Measurements from ENCODE around the gene SLC3A2. TPM values are rescaled to one million over a fixed set of nuclear protein-coding genes. Genes with fewer than 3 reads are reported as not detected.
A peak's percentile ranks its signal among the peaks of the same experiment; 100 is the strongest.

Gene SLC3A2
- total and polyA plus RNA-seq, 2 of the 13 experiments (the other 11 are each of a cell fraction or from before 2014, with no cell fraction given), result 213 to 226 TPM

DNA sequence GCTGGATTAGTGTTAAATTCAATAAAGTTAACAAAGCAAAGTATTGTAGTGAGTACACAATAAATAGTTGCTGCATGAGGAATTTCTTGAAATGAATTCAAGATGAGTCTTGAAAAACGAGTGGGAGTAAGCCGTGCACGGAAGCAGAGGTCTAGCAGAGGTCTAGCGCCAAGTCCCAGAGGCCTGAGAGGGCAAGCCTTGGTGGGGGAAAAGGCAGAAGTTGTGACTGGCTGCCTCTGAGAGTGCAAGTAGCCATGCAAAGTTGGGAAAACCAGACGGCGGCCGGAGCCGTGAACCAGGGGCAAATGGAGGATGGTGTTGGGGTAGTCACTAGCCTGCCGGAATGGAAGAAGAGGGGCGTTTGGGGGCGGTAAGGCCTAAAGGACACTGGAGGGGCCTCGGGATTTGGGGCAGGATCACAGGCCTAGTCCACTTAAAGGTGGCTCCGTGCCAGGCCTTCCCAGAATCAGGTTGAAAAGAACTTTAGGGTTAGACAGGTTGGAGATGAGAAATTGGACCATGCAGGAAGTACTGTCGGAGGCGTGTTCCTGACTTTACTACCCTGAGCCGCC, 379 bp upstream of the SLC3A2 start:
- ChIA-PET CTCF (ENCODE audit: low intra/inter-chr PET ratio, low total read pairs) (no interaction called here), POLR2A (interaction anchor here (1.1 to 5.8 kb wide), 9 partner anchors 10 to 887 kb away, joined by 4 to 90 read pairs (median 15); partner anchors contain the start of genes STX5, TEX54, WDR74 and ZBTB3)
- in situ Hi-C loops (cut with HindIII; ENCODE audit: extremely low pct_ligation_motif_present, low pct_unique_long_range_greater_than_20kb), result no loop called here
- Histone ChIP-seq H3K9me3 (ENCODE audit: low read length) (no peaks in the 10 kb centered on the region), H3K79me2 (ENCODE audit: insufficient read depth, low read length) (peaks cover 64% of the 10 kb centered on the region), H3K36me3 (replicated peaks in 1 of 2; ENCODE audit: control insufficient read depth in 1 of 2, insufficient read depth in 2 of 2, low read length in 2 of 2) (peaks cover 17 to 60% of the 10 kb centered on the region in 2 experiments), H3K4me3 (replicated peaks in 1 of 3; ENCODE audit: insufficient read depth in 1 of 3, low read depth in 2 of 3, low read length in 3 of 3) (peak overlapping the region; percentile 92 to 99 (median 94)), H4K20me1 (ENCODE audit: insufficient read depth, low read length) (peaks cover 14% of the 10 kb centered on the region; the same call in 1 of the 2 replicates), H3K4me1 (ENCODE audit: insufficient read depth, low read length) (peaks cover 56% of the 10 kb centered on the region), H2AFZ (ENCODE audit: low read length) (no peak overlapping the region), H3K4me2 (ENCODE audit: low read depth, low read length) (peak overlapping the region; percentile 81), H3K9ac (ENCODE audit: insufficient read depth, low read depth, low read length) (peak overlapping the region; percentile 92), H3K27me3 (ENCODE audit: control insufficient read depth in 1 of 2, insufficient read depth in 2 of 2, low read length in 2 of 2) (no peaks in the 10 kb centered on the region; a peak in 1 of 5 replicates), H3K27ac (ENCODE audit: extremely low read length, insufficient read depth, low read length) (peak overlapping the region; percentile 93)
- ATAC-seq (peak; percentile 44), DNase-seq (ENCODE audit: low spot score) (no peak), FAIRE-seq (no peak)
- intact Hi-C loops (cut with micrococcal nuclease; ENCODE audit: unreplicated experiment), result loop anchor here (2.0 kb wide), 1 partner anchor 94 kb away; the partner anchor contains the start of gene TMEM179B
- BruUV-seq (replicated peaks), result no TSS peak
- WGBS (ENCODE audit: low lambda C conversion rate), result 6% methylated on average over 13 of the region's 16 CpGs
- TF ChIP-seq ZNF101 (CRISPR knock-in tag; IDR thresholded peaks at IDR 0.05; ENCODE audit: borderline replicate concordance, low read depth) (no peak), ZNF607 (CRISPR knock-in tag; IDR thresholded peaks at IDR 0.05; ENCODE audit: borderline replicate concordance) (peak; percentile 16; the same call in 1 of the 2 replicates), ZNF160 (CRISPR knock-in tag; IDR thresholded peaks at IDR 0.05) (0 out of 2 replicates have a peak, but pooled peaks have one; percentile 4), SMARCE1 (IDR thresholded peaks at IDR 0.05; ENCODE audit: borderline replicate concordance) (no peak), ATAD3A (CRISPR knock-in tag; IDR thresholded peaks at IDR 0.05) (no peak), ZNF703 (CRISPR knock-in tag; IDR thresholded peaks at IDR 0.05; ENCODE audit: borderline replicate concordance) (0 out of 2 replicates have a peak, but pooled peaks have one; percentile 80), ZNF572 (CRISPR knock-in tag; IDR thresholded peaks at IDR 0.05) (0 out of 2 replicates have a peak, but pooled peaks have one; percentile 12), ELF4 (CRISPR knock-in tag; IDR thresholded peaks at IDR 0.05; ENCODE audit: borderline replicate concordance) (0 out of 2 replicates have a peak, but pooled peaks have one; percentile 23), ZBTB33 (CRISPR knock-in tag; IDR thresholded peaks at IDR 0.05) (0 out of 2 replicates have a peak, but pooled peaks have one; percentile 5), ELF1 (CRISPR knock-in tag; IDR thresholded peaks at IDR 0.05) (peak; percentile 11; the same call in 1 of the 2 replicates), ZNF367 (CRISPR knock-in tag; IDR thresholded peaks at IDR 0.05; ENCODE audit: borderline replicate concordance) (no peak), TSC22D2 (CRISPR knock-in tag; IDR thresholded peaks at IDR 0.05; ENCODE audit: borderline replicate concordance) (no peak), BHLHE40 (IDR thresholded peaks at IDR 0.05; ENCODE audit: low read length) (peak; percentile 24; the same call in 1 of the 2 replicates), SNAI1 (CRISPR knock-in tag; IDR thresholded peaks at IDR 0.05; ENCODE audit: borderline replicate concordance) (0 out of 2 replicates have a peak, but pooled peaks have one; percentile 39), MAZ (IDR thresholded peaks at IDR 0.05; ENCODE audit: borderline replicate concordance, low read depth, low read length) (no peak), MAZ (CRISPR knock-in tag; IDR thresholded peaks at IDR 0.05; ENCODE audit: low read depth) (peak; percentile 44), SRSF1 (optimal IDR thresholded peaks at IDR 0.05; ENCODE audit: low read depth, low read length) (no peak)
- TF ChIP-seq, protein P1, sequence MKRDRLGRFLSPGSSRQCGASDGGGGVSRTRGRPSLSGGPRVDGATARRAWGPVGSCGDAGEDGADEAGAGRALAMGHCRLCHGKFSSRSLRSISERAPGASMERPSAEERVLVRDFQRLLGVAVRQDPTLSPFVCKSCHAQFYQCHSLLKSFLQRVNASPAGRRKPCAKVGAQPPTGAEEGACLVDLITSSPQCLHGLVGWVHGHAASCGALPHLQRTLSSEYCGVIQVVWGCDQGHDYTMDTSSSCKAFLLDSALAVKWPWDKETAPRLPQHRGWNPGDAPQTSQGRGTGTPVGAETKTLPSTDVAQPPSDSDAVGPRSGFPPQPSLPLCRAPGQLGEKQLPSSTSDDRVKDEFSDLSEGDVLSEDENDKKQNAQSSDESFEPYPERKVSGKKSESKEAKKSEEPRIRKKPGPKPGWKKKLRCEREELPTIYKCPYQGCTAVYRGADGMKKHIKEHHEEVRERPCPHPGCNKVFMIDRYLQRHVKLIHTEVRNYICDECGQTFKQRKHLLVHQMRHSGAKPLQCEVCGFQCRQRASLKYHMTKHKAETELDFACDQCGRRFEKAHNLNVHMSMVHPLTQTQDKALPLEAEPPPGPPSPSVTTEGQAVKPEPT (CRISPR knock-in tag; IDR thresholded peaks at IDR 0.05; ENCODE audit: low read depth), result peak; percentile 100
